Effector memory CD4-positive, alpha-beta T cell (primary cell): ENCODE results near the gene GGNBP2.
"Not testable (repeated sequence)": the region's sequence is repeated elsewhere in the genome, so short reads cannot be mapped to it uniquely, and the experiment has no call there.

Experiments
- DNase-seq, 3 donors: peaks; one replicate each; pipeline ENCODE4 v3.0.0-alpha.2; 2020
- H3K27ac ChIP-seq: 2 replicates; pipeline ENCODE4 v1.7.0; 2013; ENCODE audit warnings: mild to moderate bottlenecking, low read length, moderate library complexity; ENCODE audit not compliant: insufficient read depth, poor library complexity, severe bottlenecking
- H3K27me3 ChIP-seq: replicated peaks from 2 replicates; pipeline ENCODE4 v1.7.0; 2013; ENCODE audit warnings: mild to moderate bottlenecking, low read length; ENCODE audit not compliant: insufficient read depth, control insufficient read depth, poor library complexity, severe bottlenecking
- H3K36me3 ChIP-seq: 2 replicates; pipeline ENCODE4 v1.7.0; 2013; ENCODE audit warnings: mild to moderate bottlenecking, low read length, moderate library complexity; ENCODE audit not compliant: control insufficient read depth, insufficient read depth
- H3K4me1 ChIP-seq: 2 replicates; pipeline ENCODE4 v1.7.0; 2013; ENCODE audit warnings: low read length, mild to moderate bottlenecking; ENCODE audit not compliant: control insufficient read depth, insufficient read depth, poor library complexity, severe bottlenecking
- H3K4me3 ChIP-seq: 2 replicates; pipeline ENCODE4 v1.7.0; 2013; ENCODE audit warnings: low read length, low read depth, mild to moderate bottlenecking; ENCODE audit not compliant: insufficient read depth, poor library complexity, severe bottlenecking
- H3K9me3 ChIP-seq: 2 replicates; pipeline ENCODE4 v1.7.0; 2013; ENCODE audit warnings: mild to moderate bottlenecking, low read length, moderate library complexity; ENCODE audit not compliant: control insufficient read depth

The GGNBP2 gene

DNA sequence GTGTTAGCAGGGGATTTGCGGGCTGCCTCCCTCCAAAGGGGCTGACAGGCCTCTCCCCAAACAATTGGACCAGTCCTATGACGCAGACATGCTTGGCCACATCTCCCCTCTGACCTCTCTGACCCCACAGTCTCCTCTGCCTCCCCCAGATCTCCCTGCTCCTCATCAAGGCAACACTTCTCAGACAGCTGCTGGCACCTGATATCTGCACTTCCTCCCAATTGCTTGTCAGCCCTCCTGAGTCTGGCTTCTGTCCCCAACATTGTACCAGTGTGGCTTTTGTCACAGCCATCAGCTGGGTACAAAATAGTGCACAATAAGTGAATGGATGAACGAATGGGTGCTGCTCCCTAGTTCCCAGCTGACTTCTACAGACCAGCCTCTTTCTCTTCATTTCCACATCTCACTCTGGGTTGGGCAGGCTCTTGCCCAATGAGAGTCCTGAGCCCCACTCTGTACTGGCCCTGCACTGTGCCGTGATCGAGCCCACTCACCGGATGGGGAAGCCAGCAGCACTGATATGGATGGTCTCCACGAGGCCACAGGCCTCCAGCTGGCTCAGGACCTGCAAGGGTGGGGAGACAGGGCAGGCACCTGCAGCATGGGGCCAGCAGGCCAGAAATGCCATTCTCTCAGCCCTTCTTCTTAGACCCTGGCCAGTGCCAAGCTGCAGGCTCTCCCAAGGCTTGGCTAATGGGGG, 41.1 kb upstream of the GGNBP2 start:
- Histone ChIP-seq H3K27ac (no peak overlapping the region), H3K9me3 (no peaks in the 10 kb centered on the region), H3K4me3 (no peak overlapping the region), H3K27me3 (no peaks in the 10 kb centered on the region), H3K4me1 (no peaks in the 10 kb centered on the region), H3K36me3 (peaks cover 9% of the 10 kb centered on the region)
- DNase-seq: no peak

DNA sequence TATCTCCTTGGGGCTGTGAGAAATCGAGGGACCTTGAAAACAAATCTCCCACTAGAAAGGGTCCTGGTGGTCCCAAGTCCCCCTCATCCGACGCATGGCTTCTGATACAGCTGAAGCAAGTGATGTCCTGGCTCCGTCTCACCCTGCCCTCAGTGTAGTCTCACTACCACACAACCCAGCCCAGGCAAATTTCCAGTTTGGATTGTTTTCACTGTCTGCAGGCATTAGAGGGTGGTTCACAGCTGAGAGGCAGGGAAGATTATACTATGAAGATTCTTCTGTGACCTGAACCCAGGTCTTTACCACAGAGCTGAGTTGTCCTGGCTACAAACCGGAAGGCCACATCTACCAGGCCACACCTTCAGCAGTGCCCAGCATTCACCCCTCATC, 40.6 kb upstream of the GGNBP2 start:
- Histone ChIP-seq H3K27me3 (no peaks in the 10 kb centered on the region), H3K4me3 (no peak overlapping the region), H3K9me3 (no peaks in the 10 kb centered on the region), H3K36me3 (peaks cover 9% of the 10 kb centered on the region), H3K4me1 (no peaks in the 10 kb centered on the region), H3K27ac (no peak overlapping the region)
- no peak for DNase-seq

DNA sequence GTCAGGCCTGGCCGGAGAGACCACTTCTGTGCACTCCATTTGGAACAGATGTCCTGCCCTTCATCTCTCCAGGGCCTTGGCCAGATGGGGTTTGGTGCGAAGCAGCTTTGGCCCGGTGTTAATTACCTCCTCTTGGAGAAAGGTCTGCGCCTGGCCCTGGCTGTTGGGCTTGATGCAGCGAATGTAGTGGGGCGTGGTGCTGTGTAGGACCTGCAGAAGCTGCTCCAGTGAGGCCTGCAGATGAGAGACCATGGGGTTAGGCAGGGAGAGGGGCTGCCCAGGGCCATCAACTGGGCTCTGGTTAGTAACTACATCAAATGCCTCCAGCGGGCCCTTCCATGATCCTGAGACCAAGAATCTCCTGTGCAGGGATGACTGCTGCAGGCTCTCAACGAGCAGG, 39.5 kb upstream of the GGNBP2 start:
- Histone ChIP-seq H3K27me3 (no peaks in the 10 kb centered on the region), H3K9me3 (no peaks in the 10 kb centered on the region), H3K36me3 (peaks cover 13% of the 10 kb centered on the region), H3K4me3 (no peak overlapping the region), H3K27ac (no peak overlapping the region), H3K4me1 (no peaks in the 10 kb centered on the region)
- DNase-seq: no peak

DNA sequence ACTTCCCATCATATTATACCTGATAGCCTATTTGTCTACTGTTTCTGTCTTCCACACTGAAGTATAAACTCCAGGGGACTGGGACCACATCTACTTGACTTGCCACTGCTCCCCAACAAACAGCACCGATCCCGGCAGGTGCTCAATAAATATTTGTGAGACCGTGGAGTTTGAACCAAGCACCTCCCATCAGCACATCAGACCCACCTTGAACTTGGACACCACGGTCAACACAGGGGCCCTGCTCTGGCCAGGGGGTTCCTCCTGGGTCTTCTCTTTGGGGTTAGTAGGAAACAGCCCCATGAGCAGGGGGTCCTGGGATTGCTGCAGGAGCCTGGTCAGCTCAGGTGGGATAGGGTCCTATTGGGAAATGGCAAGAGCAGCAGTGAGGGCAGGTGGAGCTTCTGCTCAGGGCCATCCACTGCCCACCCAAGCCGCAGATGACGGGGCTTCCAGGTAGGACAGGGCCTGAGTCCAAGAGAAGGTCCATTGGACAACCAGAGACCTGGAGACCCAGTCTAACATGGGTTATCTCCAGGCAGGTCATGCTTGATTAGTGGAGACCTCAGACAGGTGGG, 38.4 kb upstream of the GGNBP2 start:
- Histone ChIP-seq H3K27ac (no peak overlapping the region), H3K4me3 (no peak overlapping the region), H3K4me1 (no peaks in the 10 kb centered on the region), H3K27me3 (no peaks in the 10 kb centered on the region), H3K9me3 (no peaks in the 10 kb centered on the region), H3K36me3 (peaks cover 18% of the 10 kb centered on the region)
- no peak for DNase-seq

DNA sequence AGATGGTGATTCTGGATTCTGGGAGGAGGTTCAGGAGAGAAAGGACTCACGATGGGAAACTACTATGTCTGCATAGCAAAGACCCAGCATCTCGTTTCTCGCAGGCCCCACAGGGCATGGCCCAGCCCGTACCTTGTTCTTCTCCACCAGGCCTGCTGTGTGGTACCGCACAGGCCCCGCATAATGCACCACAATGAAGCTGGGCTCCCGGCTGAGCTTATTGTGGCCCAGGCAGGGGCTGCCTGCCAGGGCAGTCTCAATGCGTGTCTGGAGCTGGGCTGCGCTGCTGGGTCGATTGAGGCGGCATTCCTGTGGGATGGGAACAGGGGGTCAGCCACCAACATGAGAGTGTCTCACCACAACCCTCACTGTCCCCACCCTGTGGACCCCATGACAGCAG, 37.9 kb upstream of the GGNBP2 start:
- no peak for DNase-seq
- H3K9me3 ChIP-seq: no peaks in the 10 kb centered on the region
- no peaks in the 10 kb centered on the region for H3K4me1 ChIP-seq
- no peaks in the 10 kb centered on the region for H3K27me3 ChIP-seq
- H3K27ac ChIP-seq: no peak overlapping the region
- H3K4me3 ChIP-seq: no peak overlapping the region
- peaks cover 18% of the 10 kb centered on the region for H3K36me3 ChIP-seq

DNA sequence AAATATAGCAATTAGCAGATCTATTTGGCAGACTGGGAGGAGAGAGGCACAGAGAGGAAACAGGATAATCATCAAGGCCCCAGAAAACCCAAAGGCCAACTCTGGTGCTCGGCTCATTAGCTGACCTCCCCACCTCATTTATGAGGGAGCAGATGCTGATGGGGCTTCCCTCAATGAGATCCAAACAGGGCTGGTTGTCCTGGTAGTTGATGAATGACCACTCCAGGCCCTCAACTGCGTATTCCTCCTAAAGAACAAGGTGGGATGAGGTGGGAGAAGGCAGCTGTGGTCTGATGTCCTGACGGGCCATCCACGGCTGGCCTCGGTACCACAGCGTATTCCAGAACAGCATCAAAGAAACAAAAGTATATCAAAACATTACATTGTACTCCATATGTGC, 37.5 kb upstream of the GGNBP2 start:
- Histone ChIP-seq H3K36me3 (peaks cover 18% of the 10 kb centered on the region), H3K4me3 (no peak overlapping the region), H3K27me3 (no peaks in the 10 kb centered on the region), H3K27ac (no peak overlapping the region), H3K4me1 (no peaks in the 10 kb centered on the region), H3K9me3 (no peaks in the 10 kb centered on the region)
- DNase-seq: no peak

DNA sequence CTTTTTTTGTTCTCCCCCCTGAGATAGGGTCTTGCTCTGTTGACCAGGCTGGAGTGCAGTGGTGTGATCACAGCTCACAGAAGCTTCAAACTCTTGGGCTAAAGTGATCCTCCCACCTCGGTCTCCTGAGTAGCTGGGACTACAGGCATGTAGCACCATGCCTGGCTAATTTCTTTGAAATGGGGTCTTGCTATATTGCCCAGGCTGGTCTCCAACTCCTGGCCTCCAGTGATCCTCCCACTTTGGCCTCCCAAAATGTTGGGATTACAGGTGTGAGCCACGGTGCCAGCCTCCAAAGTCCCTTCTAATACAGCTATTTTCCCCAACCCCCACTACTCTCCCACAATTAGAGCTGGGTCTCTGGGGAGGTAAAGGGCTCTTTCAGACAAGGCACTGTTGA, 36.3 kb upstream of the GGNBP2 start:
- H3K27ac ChIP-seq, H3K27me3 ChIP-seq, DNase-seq, H3K4me3 ChIP-seq, H3K4me1 ChIP-seq, H3K9me3 ChIP-seq: not testable (repeated sequence)
- H3K36me3 ChIP-seq: peaks cover 18% of the 10 kb centered on the region

DNA sequence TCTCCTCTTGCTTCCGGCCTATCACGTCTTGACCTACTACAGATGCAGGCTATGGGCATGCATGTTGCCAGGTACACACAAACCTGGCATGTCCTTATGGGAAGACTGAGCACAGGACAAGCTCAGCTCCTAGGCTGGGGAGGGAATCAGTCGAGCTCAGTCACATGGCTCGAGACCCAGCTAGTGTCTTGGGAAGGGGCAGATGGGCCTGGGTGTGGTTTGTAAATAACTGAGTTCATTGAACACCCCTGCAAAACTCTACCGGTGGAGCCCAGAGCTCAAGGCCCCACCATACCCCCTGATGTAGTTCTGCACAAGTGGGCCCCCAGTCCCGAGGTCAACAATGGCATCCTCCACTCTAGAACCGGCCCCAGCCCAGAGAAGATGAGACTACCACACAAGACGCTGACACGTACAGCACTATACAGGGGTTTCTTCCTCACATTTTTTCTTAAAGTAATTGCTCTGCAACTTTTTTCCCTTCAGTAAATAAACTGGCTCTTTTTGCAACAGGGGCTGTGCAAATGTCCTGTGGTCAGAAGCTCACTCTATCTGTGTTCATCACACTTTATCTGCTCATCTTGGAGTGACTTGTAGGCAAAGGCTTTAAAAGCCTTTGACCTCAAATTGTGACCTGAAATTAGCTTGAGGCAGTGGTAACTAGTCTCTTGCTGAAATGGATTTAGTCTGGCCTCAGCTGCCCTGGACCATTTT, 35.3 kb upstream of the GGNBP2 start:
- no peaks in the 10 kb centered on the region for H3K4me1 ChIP-seq
- H3K27ac ChIP-seq: no peak overlapping the region
- peaks cover 15% of the 10 kb centered on the region for H3K36me3 ChIP-seq
- H3K27me3 ChIP-seq: no peaks in the 10 kb centered on the region
- no peak for DNase-seq
- no peaks in the 10 kb centered on the region for H3K9me3 ChIP-seq
- no peak overlapping the region for H3K4me3 ChIP-seq

DNA sequence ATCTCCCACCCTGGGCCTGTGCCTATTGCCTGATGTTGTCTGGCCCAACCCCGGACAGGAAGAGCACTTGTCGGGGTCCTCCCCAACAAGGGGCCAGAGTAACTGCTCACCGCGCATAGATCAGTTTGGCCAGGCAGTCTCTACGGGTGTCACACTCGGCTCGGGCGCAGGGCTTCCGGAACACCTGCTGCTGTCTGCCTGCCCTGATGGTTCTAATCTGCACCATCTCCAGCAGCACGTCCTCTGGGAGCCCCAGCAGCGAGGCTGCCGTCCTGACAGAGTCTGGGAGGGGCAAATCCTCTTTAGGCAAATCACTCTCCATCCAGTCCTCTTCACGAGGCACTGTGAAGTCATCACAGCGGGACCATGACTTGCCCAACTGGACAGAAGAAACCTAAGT, 34.1 kb upstream of the GGNBP2 start:
- H3K4me1 ChIP-seq: no peaks in the 10 kb centered on the region
- DNase-seq: no peak
- H3K36me3 ChIP-seq: peaks cover 21% of the 10 kb centered on the region
- no peaks in the 10 kb centered on the region for H3K9me3 ChIP-seq
- H3K27ac ChIP-seq: no peak overlapping the region
- H3K27me3 ChIP-seq: no peaks in the 10 kb centered on the region
- no peak overlapping the region for H3K4me3 ChIP-seq

DNA sequence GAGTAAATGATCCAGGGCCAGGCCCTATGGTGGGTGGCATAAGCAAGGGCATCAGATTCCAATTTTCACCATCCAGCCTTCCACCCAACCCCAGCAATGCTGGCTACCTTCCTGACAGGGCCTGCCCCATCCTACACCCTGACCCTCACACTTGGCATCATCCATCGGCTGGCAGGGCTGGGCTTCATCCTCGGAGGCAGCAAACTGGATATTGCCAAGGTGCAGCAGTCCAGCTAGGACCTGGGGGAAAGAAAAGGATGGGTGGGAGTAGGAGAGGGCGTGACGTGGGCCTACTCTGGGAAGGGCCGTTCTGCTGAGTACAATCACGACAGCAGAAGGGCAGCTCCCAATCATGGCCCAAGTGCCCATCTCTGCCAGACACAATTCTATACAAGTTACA, 33.5 kb upstream of the GGNBP2 start:
- H3K27me3 ChIP-seq: no peaks in the 10 kb centered on the region
- no peaks in the 10 kb centered on the region for H3K9me3 ChIP-seq
- H3K4me3 ChIP-seq: no peak overlapping the region
- H3K27ac ChIP-seq: no peak overlapping the region
- DNase-seq: no peak
- peaks cover 21% of the 10 kb centered on the region for H3K36me3 ChIP-seq
- H3K4me1 ChIP-seq: no peaks in the 10 kb centered on the region
